SKM-1 (cell line): Measurements from ENCODE around the gene ARAP1.

Source experiments
- DNase-seq: peaks from one replicate; lab custom pipeline; 2025; ENCODE audit not compliant: unreplicated experiment; lab: John Stamatoyannopoulos, UW

ARAP1 gene

GRCh38 chr11:72764503-72764902, 12.3 kb upstream of the ARAP1 start:
- DNase-seq, result no peak

DNA sequence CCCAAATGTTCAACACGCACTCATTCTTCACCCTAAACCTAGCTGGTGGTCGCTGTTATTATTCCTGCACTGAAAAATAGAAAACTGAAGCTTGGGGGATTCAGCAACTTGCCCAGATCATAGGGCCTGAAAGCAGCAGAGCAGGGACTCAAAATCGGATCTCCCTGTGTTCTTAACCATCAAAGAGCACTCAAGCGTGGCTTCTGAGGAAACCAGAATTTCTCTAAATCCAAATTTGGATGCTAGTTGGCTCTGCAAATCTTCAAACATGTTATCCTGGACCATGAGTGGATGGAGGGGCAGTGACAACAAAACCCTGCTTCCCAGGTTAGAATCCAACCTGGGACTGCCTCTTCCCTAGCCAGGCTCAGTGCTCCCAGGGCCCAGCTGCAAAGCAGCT, 11.6 kb upstream of the ARAP1 start:
- DNase-seq, result no peak

GRCh38 chr11:72762641-72763304, 10.6 kb upstream of the ARAP1 start:
- no peak for DNase-seq

GRCh38 chr11:72760539-72761405, 8.6 kb upstream of the ARAP1 start:
- DNase-seq, result no peak

DNA sequence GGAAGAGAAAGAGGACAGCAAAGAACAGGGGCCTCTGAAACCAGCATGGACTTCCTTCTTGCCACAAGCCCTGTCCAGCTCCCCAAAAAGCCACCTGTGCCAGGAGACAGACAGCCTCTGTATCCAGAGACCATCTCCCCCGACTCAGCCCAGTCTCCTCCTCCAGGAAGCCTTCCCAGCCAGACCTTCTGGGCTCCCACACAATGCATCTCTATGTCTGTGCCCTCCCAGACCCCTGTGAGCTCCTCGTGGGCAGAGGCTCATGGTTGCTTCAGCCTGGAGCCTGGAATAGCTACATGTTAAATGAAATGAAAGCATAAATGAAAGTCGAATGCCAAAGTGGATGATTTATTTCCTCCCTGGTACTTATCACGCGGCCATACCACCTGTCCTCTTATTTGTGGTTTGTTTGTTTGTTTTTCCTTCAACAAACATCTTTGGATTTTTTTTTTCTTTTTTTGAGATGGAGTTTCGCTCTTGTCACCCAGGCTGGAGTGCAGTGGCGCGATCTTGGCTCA, 7.3 kb upstream of the ARAP1 start:
- no peak for DNase-seq

DNA sequence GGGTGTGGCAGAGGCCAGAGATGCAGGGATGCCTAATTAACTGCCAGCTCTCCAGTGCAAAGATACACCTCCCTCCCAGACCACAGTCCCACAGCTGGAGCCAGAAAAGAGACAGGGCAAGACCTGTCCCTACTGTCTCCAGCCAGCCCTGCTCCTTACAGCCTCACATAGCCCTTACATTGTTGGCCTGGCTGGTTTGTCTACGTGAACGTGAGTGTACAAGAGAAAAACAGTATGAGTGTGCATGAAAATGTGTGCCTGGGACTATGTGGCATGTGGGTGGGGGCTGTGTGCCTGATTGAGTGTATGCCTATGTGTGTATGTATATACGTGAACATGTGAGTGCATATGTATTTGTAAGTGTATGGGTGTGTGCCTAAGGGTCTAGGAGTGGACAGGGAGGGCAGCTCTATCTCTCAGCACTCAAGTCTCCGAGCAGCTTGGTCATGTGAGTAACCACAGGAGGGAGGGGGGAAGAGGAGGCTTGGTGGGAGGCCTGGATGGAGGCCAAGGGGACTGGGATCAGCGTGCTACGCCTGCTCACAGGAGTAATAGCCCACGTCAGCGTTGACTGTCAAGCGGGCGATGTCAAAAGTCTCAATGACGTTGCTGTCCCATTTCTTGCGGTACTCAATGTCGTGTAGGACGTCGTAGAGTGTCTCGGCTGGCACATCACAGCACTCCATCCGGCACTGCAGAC, 6.6 kb upstream of the ARAP1 start:
- DNase-seq, result no peak

DNA sequence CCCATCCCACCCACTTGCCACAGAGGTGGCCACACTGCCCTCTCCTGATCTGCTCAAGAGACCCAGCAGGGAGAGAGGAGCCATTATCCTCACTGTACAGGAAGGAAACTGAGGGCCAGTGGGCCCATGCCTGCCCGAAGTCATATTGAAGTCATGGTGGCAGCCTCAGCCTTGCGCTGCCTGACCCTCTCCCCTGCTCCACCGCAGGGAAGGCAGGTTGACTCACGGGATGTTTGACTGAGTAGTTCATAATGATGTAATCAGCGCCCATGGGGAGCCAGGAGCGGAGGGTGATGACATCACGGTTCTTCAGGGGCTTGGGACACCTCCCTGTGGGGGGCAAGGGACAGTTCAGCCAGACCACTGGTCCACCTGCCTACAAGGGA, 6.1 kb upstream of the ARAP1 start:
- DNase-seq, result no peak

GRCh38 chr11:72755713-72756285, 3.6 kb upstream of the ARAP1 start:
- DNase-seq, result no peak

GRCh38 chr11:72754544-72755155, 2.4 kb upstream of the ARAP1 start:
- DNase-seq, result no peak

DNA sequence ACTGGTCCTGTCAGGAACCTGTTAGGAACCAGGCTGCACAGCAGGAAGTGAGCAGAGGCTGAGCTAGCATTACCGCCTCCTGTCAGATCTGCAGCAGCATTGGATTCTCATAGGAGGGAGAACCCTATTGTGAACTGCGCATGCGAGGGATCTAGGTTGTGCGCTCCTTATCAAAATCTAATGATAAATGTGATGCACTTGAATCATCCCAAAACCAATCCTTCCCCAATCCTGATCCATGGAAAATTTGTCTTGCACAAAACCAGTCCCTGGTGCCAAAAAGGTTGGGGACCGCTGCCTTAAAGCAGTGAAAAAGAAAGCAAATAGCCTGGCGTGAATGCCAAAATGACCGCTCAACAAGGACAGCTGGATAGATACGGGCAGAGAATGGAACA, 1.9 kb upstream of the ARAP1 start:
- no peak for DNase-seq

- no peak for DNase-seq
These were observed 1.3 kb upstream of the ARAP1 start for GRCh38 chr11:72753341-72754148.

DNA sequence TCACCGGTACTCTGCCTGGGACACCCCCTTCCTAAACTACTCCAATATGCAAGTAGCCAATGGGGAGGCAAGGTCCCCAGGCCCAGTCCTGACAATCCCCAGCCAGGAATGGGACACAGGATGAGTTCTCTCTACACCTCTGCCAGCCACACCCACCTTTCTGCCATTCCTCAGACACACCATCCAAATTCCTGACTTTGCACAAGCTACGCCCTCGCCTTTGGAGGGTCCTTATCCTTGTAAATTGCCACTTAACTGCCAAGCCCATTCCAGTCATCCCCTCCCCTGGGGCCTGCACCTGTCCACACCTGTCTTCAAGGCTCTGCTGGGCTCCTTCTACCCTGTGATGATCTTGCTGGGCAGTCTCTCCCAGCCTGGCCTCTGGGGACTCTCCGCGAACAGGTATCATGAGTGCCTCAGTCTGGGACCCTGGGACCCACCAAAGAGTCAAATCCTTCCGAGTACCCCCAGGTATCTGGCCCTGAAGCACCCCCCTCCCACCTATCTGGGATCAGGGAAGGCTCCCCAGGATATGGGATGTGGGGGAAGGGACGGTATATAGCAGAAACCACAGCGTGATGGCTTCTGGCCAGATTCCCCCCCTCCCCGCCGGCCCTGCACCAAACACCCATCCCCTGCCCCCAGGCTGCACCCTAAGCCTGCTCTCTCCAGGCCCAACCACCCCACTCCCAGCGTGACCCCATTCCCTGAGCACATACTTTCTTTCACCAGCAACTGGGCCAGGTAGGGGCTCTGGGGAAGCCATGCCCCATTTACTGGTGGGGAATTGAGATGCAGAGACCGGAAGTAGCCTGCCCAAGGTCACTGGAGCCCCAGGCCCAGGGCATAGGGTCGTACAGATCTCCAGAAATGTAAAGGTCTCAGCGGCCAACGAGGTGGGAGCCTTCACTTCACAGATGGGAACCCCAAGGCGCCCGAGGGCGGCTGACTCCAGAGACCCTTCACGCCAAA, 806 bp downstream of the ARAP1 start:
- DNase-seq, result no peak

GRCh38 chr11:72750556-72751115, 1.6 kb downstream of the ARAP1 start:
- DNase-seq, result no peak

GRCh38 chr11:72750086-72750485, 2.1 kb downstream of the ARAP1 start:
- no peak for DNase-seq

DNA sequence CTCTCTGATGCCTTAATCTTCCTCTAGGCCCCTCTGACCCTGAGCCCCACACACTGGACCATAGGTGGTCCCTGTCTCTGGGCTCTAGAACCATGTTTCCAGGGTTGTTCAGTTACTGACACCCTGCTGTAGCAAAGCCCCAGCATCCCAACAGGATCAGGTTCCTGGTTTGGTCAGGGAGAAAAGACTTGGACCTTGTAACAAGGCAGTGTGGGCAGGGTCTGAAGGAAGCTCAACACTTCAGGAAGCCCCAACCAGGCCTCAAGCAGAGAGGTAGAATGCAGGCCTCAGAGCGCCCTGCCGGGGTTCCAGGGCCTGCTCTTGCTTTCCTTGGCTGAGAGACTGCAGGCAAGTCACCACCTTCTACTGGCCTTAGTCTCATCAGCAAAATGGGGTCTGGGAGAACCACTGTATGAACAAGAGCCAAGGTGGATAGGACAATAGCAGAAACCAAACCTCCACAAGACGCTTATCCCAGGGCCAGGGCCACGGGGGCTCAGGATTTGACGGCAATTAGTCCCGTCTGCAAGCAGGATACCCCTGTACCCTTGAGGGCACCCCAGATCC, 4.8 kb downstream of the ARAP1 start:
- DNase-seq, result no peak

DNA sequence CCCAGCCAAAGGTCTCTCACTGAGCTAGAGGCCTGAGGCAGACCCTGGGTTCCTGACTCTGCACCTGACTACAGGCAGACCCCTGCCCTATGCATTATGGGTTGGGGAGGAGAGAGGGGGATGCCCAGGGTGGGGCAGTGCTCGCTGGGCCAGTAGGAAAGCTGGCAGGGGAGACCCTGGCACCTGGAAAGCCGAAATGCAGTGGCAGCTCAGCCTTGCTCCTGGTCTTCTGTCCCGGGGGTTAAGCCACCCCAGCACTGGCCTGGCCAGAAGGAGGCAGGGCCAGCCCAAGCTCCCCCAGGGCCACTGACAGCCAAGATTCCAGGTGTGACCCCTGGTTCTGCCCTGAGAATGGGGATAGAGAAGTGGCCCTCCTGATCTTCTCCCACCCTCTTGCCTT, 5.4 kb downstream of the ARAP1 start:
- no peak for DNase-seq

DNA sequence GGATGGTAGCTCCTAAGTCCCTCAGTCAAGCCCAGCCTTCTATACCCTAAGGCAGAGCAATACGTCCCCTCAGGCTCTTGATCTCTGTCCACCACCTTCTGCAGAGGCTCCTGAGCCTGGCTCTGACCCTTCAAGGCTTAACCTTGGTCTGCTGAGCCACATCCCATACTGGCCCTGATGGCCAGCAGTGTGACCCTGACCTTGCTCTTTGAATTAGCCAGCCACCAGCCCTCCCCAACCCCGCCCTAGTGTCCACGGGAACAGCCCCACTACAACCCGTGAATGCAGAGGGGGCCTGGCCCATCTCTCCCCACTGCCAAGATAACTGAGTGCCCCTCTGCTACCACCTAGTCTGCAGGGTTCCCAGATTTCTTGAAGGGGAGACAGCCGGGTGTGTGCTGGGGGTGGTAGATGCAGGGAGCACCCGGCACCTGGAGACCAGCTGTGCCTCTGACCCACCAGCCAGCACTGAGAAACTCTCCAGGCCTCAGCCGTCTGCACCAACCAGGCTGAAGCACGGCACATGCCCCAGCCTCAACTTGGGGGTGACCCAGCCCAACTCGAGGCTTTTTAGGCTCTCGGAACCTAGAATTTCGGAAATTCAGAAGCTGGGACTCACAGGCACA, 6.2 kb downstream of the ARAP1 start:
- DNase-seq, result no peak

DNA sequence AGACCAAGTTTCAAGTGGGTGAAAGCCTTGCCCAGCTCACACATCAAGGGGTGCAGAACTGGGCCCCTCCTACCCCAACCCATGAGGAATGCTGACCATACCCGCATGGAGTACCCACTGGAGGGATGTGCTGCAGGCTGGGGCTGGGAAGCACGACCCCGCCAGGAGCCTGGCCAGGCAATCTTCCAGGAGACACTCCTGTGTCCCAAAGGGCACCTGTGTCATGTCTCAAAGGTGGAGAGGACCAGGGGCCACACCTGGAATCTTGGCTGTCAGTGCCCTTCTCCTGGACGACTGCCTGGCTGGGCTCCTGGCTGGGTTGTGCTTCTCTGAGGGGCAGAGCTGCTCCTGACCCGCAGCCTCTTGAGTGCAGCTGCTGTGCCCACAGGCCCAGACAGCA, 6.7 kb downstream of the ARAP1 start:
- no peak for DNase-seq
